Measurements from ENCODE around the gene CACNA2D3.

CACNA2D3 gene

GRCh38 chr3:55002416-55002930, 880.1 kb downstream of the CACNA2D3 start:
- H3K36me3 ChIP-seq (replicated peaks; ENCODE audit: insufficient read depth, low read length), result no peaks in the 10 kb centered on the region
- no peaks in the 10 kb centered on the region for H3K4me1 ChIP-seq (ENCODE audit: low read length)
- H3K4me2 ChIP-seq (ENCODE audit: low read depth, low read length), result no peak overlapping the region
- DNase-seq, result no peak
- H3K4me3 ChIP-seq (ENCODE audit: low read length), result no peak overlapping the region
- H2AFZ ChIP-seq (ENCODE audit: low read length), result no peak overlapping the region
- H3K9me3 ChIP-seq (replicated peaks; ENCODE audit: insufficient read depth, low read length), result no peaks in the 10 kb centered on the region
- H3K9me2 ChIP-seq (replicated peaks; ENCODE audit: insufficient read depth, low read length), result no peaks in the 10 kb centered on the region
- no peaks in the 10 kb centered on the region for H3K27me3 ChIP-seq (replicated peaks; ENCODE audit: insufficient read depth, low read length)
- H4K20me1 ChIP-seq (ENCODE audit: insufficient read depth, low read length), result no peaks in the 10 kb centered on the region
- H3K79me2 ChIP-seq (ENCODE audit: low read length), result no peaks in the 10 kb centered on the region
- H3K27ac ChIP-seq (ENCODE audit: low read length), result no peak overlapping the region
- H3K9ac ChIP-seq (ENCODE audit: low read length), result no peak overlapping the region
- no peak for TF ChIP-seq EZH2 (optimal IDR thresholded peaks at IDR 0.05; ENCODE audit: low read depth, low read length)
- TF ChIP-seq, protein P1, sequence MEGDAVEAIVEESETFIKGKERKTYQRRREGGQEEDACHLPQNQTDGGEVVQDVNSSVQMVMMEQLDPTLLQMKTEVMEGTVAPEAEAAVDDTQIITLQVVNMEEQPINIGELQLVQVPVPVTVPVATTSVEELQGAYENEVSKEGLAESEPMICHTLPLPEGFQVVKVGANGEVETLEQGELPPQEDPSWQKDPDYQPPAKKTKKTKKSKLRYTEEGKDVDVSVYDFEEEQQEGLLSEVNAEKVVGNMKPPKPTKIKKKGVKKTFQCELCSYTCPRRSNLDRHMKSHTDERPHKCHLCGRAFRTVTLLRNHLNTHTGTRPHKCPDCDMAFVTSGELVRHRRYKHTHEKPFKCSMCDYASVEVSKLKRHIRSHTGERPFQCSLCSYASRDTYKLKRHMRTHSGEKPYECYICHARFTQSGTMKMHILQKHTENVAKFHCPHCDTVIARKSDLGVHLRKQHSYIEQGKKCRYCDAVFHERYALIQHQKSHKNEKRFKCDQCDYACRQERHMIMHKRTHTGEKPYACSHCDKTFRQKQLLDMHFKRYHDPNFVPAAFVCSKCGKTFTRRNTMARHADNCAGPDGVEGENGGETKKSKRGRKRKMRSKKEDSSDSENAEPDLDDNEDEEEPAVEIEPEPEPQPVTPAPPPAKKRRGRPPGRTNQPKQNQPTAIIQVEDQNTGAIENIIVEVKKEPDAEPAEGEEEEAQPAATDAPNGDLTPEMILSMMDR (IDR thresholded peaks at IDR 0.05; ENCODE audit: low read length), result no peak
- no peak for TF ChIP-seq EZH2phosphoT487 (IDR thresholded peaks at IDR 0.05; ENCODE audit: low read length)
- no peaks in the 10 kb centered on the region for H3F3A ChIP-seq (ENCODE audit: insufficient read depth, low read length)

DNA sequence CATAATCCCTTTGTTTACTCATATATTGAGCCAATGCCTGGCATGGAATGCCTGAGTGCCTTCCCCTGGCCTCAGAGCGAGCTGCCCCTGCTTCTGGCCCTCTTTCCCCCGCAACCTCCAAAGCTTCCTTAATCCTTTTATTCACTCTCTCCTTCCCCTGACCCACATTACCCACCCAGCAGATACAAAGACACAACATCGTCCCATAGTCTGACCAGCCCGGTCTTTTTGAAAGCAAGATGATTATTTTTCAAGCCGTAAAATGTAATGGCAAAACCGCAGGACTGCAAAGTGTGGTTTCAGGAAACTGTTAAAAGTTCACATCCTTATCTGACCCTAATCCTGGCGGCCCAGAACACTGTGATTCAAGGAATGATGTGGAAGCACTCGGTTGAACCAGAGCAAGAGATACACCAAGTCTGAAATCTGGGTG, 883.9 kb downstream of the CACNA2D3 start:
- no peaks in the 10 kb centered on the region for H3K4me1 ChIP-seq (ENCODE audit: low read length)
- no peaks in the 10 kb centered on the region for H3F3A ChIP-seq (ENCODE audit: insufficient read depth, low read length)
- TF ChIP-seq EZH2 (optimal IDR thresholded peaks at IDR 0.05; ENCODE audit: low read depth, low read length) (no peak), EZH2phosphoT487 (IDR thresholded peaks at IDR 0.05; ENCODE audit: low read length) (no peak)
- TF ChIP-seq, protein P1 (IDR thresholded peaks at IDR 0.05; ENCODE audit: low read length), result no peak
- no peak overlapping the region for H3K4me3 ChIP-seq (ENCODE audit: low read length)
- no peak for DNase-seq
- H3K27me3 ChIP-seq (replicated peaks; ENCODE audit: insufficient read depth, low read length), result no peaks in the 10 kb centered on the region
- no peak overlapping the region for H3K4me2 ChIP-seq (ENCODE audit: low read depth, low read length)
- H4K20me1 ChIP-seq (ENCODE audit: insufficient read depth, low read length), result no peaks in the 10 kb centered on the region
- no peaks in the 10 kb centered on the region for H3K79me2 ChIP-seq (ENCODE audit: low read length)
- H3K9me2 ChIP-seq (replicated peaks; ENCODE audit: insufficient read depth, low read length), result no peaks in the 10 kb centered on the region
- H3K36me3 ChIP-seq (replicated peaks; ENCODE audit: insufficient read depth, low read length), result no peaks in the 10 kb centered on the region
- no peaks in the 10 kb centered on the region for H3K9me3 ChIP-seq (replicated peaks; ENCODE audit: insufficient read depth, low read length)
- no peak overlapping the region for H3K9ac ChIP-seq (ENCODE audit: low read length)
- no peak overlapping the region for H3K27ac ChIP-seq (ENCODE audit: low read length)
- H2AFZ ChIP-seq (ENCODE audit: low read length), result no peak overlapping the region

GRCh38 chr3:55007971-55008370, 885.6 kb downstream of the CACNA2D3 start:
- Histone ChIP-seq H3K27me3 (replicated peaks; ENCODE audit: insufficient read depth, low read length) (no peaks in the 10 kb centered on the region), H3K9me3 (replicated peaks; ENCODE audit: insufficient read depth, low read length) (no peaks in the 10 kb centered on the region), H3K4me1 (ENCODE audit: low read length) (no peaks in the 10 kb centered on the region), H3K9ac (ENCODE audit: low read length) (no peak overlapping the region), H3K4me2 (ENCODE audit: low read depth, low read length) (no peak overlapping the region), H3K4me3 (ENCODE audit: low read length) (no peak overlapping the region), H2AFZ (ENCODE audit: low read length) (no peak overlapping the region), H4K20me1 (ENCODE audit: insufficient read depth, low read length) (no peaks in the 10 kb centered on the region), H3K36me3 (replicated peaks; ENCODE audit: insufficient read depth, low read length) (no peaks in the 10 kb centered on the region), H3F3A (ENCODE audit: insufficient read depth, low read length) (no peaks in the 10 kb centered on the region), H3K79me2 (ENCODE audit: low read length) (no peaks in the 10 kb centered on the region), H3K9me2 (replicated peaks; ENCODE audit: insufficient read depth, low read length) (no peaks in the 10 kb centered on the region), H3K27ac (ENCODE audit: low read length) (no peak overlapping the region)
- no peak for DNase-seq
- TF ChIP-seq EZH2phosphoT487 (IDR thresholded peaks at IDR 0.05; ENCODE audit: low read length) (no peak), EZH2 (optimal IDR thresholded peaks at IDR 0.05; ENCODE audit: low read depth, low read length) (no peak)
- TF ChIP-seq, protein P1 (IDR thresholded peaks at IDR 0.05; ENCODE audit: low read length), result no peak
